ENCODE data around the gene KLK10.

DNA sequence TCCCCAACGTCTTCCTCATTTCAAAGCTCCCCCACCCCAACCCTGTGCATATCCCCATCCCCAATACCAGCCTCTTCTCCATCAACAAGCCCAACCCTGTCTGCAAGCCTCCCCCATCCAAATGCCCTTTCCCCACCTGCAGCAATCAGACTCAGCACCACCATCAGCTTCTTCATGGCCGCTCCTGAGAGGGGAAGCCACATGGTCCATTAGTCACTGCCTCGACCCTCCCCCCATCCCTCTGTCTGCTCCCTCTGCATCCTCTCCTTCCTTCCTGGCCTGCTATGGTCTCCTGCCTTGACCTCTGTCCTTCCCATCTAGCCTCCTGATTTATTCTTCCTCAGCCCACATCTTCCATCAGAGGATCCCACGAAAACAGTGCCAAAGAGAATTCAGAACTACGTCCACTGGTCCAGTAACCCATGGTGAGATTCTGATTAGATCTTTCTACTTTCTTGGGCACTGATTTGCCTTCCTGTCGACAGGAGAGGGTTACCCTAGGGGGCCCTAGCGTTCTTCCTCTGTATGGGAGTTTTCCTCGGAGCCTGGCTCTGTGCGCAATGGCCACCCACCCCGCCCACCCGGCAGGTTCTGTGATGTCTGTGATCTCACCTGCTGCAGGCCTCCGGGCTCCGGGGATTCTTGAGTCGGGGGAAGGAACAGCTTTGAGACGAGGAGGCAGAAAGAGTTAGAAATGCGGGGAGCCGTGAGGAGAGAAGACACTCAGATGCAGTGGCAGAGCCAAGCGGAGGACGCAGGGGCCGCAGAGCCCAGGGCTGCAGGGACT, 51.4 kb downstream of the KLK10 start:
- TF ChIP-seq, protein P1, sequence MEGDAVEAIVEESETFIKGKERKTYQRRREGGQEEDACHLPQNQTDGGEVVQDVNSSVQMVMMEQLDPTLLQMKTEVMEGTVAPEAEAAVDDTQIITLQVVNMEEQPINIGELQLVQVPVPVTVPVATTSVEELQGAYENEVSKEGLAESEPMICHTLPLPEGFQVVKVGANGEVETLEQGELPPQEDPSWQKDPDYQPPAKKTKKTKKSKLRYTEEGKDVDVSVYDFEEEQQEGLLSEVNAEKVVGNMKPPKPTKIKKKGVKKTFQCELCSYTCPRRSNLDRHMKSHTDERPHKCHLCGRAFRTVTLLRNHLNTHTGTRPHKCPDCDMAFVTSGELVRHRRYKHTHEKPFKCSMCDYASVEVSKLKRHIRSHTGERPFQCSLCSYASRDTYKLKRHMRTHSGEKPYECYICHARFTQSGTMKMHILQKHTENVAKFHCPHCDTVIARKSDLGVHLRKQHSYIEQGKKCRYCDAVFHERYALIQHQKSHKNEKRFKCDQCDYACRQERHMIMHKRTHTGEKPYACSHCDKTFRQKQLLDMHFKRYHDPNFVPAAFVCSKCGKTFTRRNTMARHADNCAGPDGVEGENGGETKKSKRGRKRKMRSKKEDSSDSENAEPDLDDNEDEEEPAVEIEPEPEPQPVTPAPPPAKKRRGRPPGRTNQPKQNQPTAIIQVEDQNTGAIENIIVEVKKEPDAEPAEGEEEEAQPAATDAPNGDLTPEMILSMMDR (conservative IDR thresholded peaks at IDR 0.05; ENCODE audit: low read depth, low read length) = no peak
- TF ChIP-seq EZH2 (IDR thresholded peaks at IDR 0.05; ENCODE audit: borderline replicate concordance, low read depth, low read length, poor library complexity, severe bottlenecking) = no peak
